GM19468 (cell line): ENCODE measurements around the gene CDK8.

Experiments used
- ATAC-seq: cut with Tn5 transposase; IDR thresholded peaks from one replicate; pipeline ENCODE4 v1.9.1; 2021; ENCODE audit warnings: mild to moderate bottlenecking, moderate library complexity, moderate number of reproducible peaks; ENCODE audit not compliant: unreplicated experiment; ENCODE audit errors: extremely low read depth

Gene CDK8

DNA sequence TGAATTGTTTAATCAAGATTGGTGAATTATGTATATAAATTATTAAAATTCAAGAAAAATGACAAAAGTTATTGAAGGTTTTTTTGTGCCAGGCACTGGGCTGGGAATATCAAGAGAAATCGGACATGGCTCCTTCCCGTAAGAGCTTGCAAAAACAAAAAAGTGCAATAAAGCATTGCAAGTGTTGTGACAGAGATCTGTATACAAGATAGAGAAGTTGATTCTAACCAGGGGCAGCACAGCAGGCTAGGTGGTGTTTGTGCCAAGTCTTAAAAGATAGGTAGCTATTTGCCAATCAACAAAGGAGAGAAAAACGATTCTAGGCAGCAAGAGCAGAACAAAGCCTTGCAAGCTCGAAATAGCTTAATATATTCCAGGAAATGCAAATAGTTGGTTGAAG, 179.8 kb downstream of the CDK8 start:
- no peak for ATAC-seq

DNA sequence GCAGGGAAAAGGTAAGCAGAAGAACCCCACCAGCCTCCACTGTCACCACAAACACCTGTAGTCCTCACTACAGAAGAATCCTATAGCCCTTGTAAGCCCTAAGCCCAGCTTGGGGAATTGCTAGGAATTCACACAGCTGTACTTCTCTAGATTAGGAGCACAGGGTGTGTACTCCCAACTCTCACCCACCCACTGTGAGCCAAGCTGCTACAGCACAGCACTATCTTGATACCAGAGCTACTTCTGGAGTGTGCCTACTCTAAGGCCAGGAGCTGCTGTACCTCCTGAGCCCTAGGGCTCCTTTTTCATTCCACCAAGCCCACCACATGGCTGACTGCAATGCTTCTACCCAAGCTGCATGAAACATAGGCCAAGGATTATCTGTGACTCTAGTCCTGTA, 181.2 kb downstream of the CDK8 start:
- no peak for ATAC-seq

DNA sequence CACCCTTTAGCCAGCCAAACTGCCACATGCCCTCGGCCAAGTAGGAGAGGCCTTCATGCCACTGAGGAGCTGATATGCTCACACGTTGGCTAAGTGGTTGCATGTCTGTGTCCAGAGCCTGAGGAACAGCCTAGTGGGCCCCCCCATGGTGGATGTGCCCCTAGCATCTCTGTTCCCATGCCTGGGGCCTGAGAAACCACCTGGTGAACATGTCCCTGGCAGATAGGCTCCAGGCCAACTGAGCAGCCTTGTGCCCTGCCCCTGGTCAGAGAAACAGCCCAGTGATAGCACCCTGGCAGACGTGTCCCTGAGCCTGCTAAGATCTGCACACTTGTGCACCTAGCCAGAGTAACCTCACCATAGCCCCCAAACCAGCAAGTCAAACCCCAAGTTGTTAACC, 181.7 kb downstream of the CDK8 start:
- ATAC-seq = no peak

DNA sequence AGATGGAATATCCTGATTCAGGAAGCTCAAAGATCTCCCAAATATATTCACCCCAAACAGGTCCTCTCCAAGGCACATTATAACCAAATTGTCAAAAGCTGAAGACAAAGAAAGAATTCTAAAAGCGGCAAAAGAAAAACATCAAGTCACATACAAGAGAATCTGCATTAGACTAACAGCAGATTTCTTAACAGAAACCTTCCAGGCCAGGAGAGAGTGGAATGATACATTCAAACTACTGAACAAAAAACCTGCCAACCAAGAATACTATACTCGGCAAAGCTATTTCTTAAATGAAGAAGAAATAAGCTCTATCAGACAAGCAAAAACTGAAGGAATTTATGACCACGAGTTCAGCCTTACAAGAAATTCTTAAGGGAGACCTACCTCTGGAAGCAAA, 183.0 kb downstream of the CDK8 start:
- ATAC-seq = no peak

DNA sequence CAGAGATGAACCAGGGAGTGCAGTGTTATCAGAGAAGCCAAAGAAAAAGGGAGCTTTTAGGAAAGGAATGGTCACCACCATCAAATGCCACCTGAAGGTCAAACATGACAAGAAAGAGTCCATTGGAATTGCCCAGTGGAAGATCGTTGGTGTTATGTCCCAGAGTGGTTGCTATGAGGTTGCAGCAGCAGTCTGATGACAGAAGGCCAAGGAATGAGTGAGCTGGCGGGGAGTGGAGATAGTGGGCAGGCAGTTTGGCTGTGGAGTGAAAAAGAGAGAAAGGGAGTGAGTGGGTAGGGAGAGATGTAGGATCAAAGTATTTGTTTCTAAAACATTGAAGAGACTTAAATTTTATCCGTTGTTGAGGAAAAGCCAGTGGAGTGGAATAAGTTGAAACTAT, 186.2 kb downstream of the CDK8 start:
- no peak for ATAC-seq

DNA sequence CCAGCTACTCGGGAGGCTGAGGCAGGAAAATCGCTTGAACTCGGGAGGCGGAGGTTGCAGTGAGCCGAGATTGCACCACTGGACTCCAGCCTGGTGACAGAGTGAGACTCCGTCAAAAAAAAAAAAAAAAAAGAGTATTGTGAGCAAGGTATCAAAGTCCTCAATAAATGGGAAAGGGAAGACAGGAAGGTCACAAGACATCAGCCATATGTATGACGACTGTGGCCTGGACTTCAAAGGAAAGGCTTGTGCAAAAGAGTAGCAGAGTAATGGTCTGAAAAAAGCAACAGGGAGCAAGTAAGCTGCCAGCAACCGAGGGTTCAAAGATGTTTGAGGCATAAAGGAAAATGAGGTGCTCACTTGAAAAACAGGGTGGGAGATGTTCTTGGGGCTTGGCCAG, 187.5 kb downstream of the CDK8 start:
- ATAC-seq = no peak

DNA sequence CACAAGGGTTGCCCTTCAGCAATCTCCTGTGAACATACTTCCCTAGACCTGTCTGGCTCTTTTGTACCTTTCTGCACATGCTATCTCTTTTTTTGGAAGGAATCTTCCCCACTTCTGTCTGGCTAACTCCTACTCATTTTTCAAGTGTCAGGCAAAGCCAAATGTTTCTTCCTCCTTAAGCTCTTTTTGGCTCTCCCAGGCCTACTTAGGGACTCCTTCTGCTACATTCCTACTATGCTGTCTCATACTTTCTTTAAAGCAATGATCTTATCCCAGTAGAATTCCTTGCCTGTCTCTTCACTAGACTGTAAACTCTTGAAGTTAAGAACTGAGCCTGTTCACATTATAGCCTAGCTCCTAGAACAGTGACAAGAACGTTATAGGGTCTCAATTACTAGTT, 188.6 kb downstream of the CDK8 start:
- ATAC-seq = no peak

DNA sequence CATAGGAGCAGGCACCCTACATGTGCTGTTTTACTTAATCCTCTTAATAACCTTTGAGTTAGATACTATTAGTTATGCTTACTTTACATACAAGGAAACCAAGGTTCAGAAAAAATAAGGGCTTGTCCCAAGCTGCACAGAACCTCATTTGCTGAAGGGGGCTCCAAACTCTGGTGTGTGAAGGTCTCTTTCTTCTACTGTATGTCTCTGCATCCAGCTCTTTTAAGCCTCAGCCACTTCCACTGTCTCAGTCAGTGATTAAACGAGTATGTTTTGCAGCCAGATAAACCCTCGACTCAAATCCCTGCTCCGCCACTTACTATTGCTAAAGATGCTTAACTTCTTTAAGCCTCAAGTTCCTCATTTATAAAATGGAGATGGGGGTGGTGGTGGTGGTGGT, 191.2 kb downstream of the CDK8 start:
- no peak for ATAC-seq

DNA sequence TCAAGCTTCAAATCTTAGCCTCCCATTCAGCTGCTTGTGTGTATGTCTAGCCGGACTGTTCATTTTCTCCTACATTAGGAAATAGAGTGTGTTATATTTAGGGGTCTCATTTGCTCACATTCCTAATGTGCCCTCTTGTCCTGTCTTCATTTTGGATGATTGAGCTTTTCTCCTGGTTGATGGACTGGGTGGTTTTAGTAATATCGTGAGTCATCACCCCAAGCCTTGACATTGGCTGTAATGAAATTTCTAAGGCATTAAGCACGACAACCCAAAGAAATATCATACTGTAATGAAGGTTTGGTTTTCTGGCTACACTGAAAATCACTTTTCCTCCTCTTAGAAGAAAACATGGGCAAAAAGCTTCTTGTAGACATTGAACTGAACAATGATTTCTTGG, 192.8 kb downstream of the CDK8 start:
- ATAC-seq = no peak

DNA sequence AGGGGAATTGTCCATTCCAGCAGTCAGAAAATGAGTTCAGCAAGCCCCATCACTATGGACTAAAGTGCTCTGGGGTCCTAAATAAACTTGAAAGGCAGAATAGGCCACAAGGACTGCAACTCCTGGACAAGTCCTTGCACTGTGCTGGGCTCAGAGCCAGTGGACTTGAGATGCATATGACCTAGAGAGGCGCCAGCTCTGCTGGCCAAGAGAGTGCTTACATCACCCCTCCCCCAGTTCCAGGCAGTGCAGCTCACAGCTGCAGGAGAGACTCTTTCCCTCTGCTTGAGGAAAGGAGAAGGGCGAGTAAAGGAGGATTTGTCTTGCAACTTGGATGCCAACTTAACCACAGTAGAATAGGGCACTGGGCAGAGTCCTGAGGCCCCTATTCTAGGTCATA, 194.1 kb downstream of the CDK8 start:
- ATAC-seq = no peak

DNA sequence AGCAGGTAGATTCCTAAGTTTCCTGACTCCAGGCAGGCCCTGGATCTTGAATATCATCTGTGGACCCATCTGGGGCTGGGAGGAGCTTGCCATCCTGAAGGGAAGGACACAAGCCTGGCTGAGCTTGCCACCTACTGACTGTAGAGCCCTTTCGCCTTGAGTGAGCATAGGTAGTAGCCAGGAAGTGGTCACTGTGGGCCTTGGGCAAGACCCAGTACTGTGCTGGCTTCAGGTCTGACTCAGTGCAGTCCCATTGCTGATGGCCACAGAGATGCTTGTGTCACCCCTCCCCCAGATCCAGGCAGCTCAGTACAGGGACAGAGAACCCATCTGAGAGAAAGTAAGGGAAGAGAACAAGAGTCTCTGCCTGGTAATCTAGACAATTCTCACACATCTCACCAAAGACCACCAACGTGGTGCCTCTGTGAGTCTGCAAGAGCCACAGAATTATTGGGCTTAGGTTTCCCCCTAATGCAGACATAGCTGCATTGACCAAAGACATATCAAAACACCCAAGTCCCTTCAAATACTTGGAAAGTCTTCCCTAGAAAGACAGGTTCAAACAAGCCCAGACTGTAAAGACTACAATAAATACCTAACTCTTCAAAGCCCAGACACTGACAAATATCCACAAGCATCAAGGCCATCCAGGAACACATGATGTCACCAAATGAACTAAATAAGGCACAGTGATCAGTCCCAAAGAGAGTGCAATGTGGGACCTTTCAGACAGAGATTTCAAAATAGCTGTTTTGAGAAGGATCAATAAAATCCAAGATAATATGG, 195.3 kb downstream of the CDK8 start:
- ATAC-seq = no peak
